ENCODE measurements around the gene FRMPD4. TPM values are rescaled to one million over a fixed set of nuclear protein-coding genes. Genes with fewer than 3 reads are reported as not detected.

The FRMPD4 gene
- total and polyA plus RNA-seq, 2 of the 13 experiments (the other 11 are each of a cell fraction or from before 2014, with no cell fraction given), result not detected

GRCh38 chrX:12443534-12444098 lies 305.3 kb downstream of the FRMPD4 start (continued):
- no peak for TF ChIP-seq ZNF781 (CRISPR knock-in tag; IDR thresholded peaks at IDR 0.05; ENCODE audit: borderline replicate concordance, not compliant biosample characterization)
- no peak for TF ChIP-seq IKZF1 (IDR thresholded peaks at IDR 0.05)
- TF ChIP-seq ATF4 (CRISPR knock-in tag; IDR thresholded peaks at IDR 0.05), result no peak
- TF ChIP-seq PHF5A (CRISPR knock-in tag; IDR thresholded peaks at IDR 0.05; ENCODE audit: low read depth, unreplicated experiment), result no peak
- no peak for TF ChIP-seq CHD2 (IDR thresholded peaks at IDR 0.05; ENCODE audit: low read depth, low read length)
- TF ChIP-seq FOXK1 (CRISPR knock-in tag; IDR thresholded peaks at IDR 0.05; ENCODE audit: borderline replicate concordance, low read depth), result no peak

DNA sequence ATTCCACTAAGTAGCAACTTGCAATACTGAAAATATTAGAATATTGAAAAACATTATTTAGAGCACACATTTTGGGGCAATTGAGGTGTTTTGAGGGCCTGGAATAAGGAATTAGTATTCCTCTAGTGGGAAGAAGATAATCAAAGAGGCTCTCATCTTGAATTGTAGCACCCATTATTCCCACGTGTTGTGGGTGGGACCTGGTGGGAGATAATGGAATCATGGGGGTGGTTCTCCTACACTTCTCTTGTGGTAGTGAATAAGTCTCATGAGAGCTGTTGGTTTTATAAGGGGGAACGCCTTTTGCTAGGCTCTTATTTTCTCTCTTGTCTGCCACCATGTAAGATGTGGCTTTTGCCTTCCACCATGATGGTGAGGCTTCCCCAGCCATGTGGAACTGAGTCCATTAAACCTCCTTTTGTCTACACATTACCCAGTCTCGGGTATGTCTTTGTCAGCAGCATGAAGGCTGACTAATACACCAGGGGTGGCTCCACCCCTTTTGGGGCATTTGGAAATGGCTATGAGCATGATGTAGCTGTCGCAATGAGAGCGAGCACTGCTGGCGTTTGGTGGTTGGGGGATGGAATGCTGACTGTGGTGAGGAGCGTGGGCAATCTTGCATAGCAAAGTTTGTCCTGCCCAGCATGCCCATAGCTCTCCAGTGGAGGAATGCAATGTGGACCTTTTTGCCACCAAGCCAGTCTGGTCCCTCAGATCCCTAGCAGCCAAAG lies 308.2 kb downstream of the FRMPD4 start:
- ChIA-PET POLR2A (no interaction called here), CTCF (ENCODE audit: low intra/inter-chr PET ratio, low total read pairs) (no interaction called here)
- H3K27me3 ChIP-seq (ENCODE audit: control insufficient read depth in 1 of 2, insufficient read depth in 2 of 2, low read length in 2 of 2), result no peaks in the 10 kb centered on the region
- H3K4me2 ChIP-seq (ENCODE audit: low read depth, low read length), result no peak overlapping the region
- 4% methylated on average over 3 of the region's 7 CpGs for WGBS (ENCODE audit: low lambda C conversion rate)
- H3K4me3 ChIP-seq (replicated peaks in 1 of 3; ENCODE audit: insufficient read depth in 1 of 3, low read depth in 2 of 3, low read length in 3 of 3), result no peak overlapping the region
- H3K9ac ChIP-seq (ENCODE audit: insufficient read depth, low read depth, low read length), result no peak overlapping the region
- H3K9me3 ChIP-seq (ENCODE audit: low read length), result no peaks in the 10 kb centered on the region
- H3K79me2 ChIP-seq (ENCODE audit: insufficient read depth, low read length), result no peaks in the 10 kb centered on the region
- no TSS peak for BruUV-seq (replicated peaks)
- no peaks in the 10 kb centered on the region for H3K4me1 ChIP-seq (ENCODE audit: insufficient read depth, low read length)
- no peak overlapping the region for H2AFZ ChIP-seq (ENCODE audit: low read length)
- no peak for ATAC-seq
- intact Hi-C loops (cut with micrococcal nuclease; ENCODE audit: unreplicated experiment) (no loop called here), in situ Hi-C loops (cut with HindIII; ENCODE audit: extremely low pct_ligation_motif_present, low pct_unique_long_range_greater_than_20kb) (no loop called here)
- FAIRE-seq, result no peak
- no peaks in the 10 kb centered on the region for H4K20me1 ChIP-seq (ENCODE audit: insufficient read depth, low read length)
- no peak for DNase-seq (ENCODE audit: low spot score)
- no peak overlapping the region for H3K27ac ChIP-seq (ENCODE audit: extremely low read length, insufficient read depth, low read length)
- no peaks in the 10 kb centered on the region for H3K36me3 ChIP-seq (replicated peaks in 1 of 2; ENCODE audit: control insufficient read depth in 1 of 2, insufficient read depth in 2 of 2, low read length in 2 of 2)
- TF ChIP-seq ATF7-NPFF (CRISPR knock-in tag; IDR thresholded peaks at IDR 0.05; ENCODE audit: low read depth), result no peak
- no peak for TF ChIP-seq ZMAT5 (CRISPR knock-in tag; IDR thresholded peaks at IDR 0.05; ENCODE audit: borderline replicate concordance, low read depth)
- TF ChIP-seq ZNF609 (CRISPR knock-in tag; IDR thresholded peaks at IDR 0.05; ENCODE audit: borderline replicate concordance), result no peak
- no peak for TF ChIP-seq CEBPB (IDR thresholded peaks at IDR 0.05; ENCODE audit: borderline replicate concordance, low read depth, low read length)
- no peak for TF ChIP-seq ERF (CRISPR knock-in tag; IDR thresholded peaks at IDR 0.05)
- TF ChIP-seq ZNF569 (CRISPR knock-in tag; IDR thresholded peaks at IDR 0.05; ENCODE audit: borderline replicate concordance), result no peak
- TF ChIP-seq SRF (IDR thresholded peaks at IDR 0.05; ENCODE audit: low read depth, low read length), result no peak
- no peak for TF ChIP-seq ZC3H4 (CRISPR knock-in tag; IDR thresholded peaks at IDR 0.05; ENCODE audit: borderline replicate concordance)
- TF ChIP-seq HHEX (CRISPR knock-in tag; IDR thresholded peaks at IDR 0.05), result no peak
- TF ChIP-seq MTERF4 (CRISPR knock-in tag; IDR thresholded peaks at IDR 0.05), result no peak

Data from HepG2 (cell line).